Ovary (tissue), 3 donors: ENCODE data around the gene PDZRN3.
"Not testable (repeated sequence)": the region's sequence is repeated elsewhere in the genome, so short reads cannot be mapped to it uniquely, and the experiment has no call there.

ENCODE experiments used
- CTCF ChIP-seq, 3 donors: fragments of 450-650 bp in 2 of 3; fragments of 200-600 bp in 1 of 3; IDR thresholded peaks; one replicate each; pipeline versions ENCODE4 v1.5.1 to v1.8.0; 2016 to 2022; ENCODE audit warnings: antibody characterized with exemption in 3 of 3, mild to moderate bottlenecking in 1 of 3
- EP300 ChIP-seq: sonication (generic); formaldehyde crosslinking; IDR thresholded peaks from one replicate; pipeline ENCODE4 v1.6.1; 2017; ENCODE audit warnings: antibody characterized with exemption
- POLR2A ChIP-seq: fragments of 450-650 bp; IDR thresholded peaks from one replicate; pipeline ENCODE4 v1.6.1; 2017; ENCODE audit warnings: antibody characterized with exemption, mild to moderate bottlenecking, moderate library complexity
- donor health status: DM: no; HTN: no; CAD: no.

DNA sequence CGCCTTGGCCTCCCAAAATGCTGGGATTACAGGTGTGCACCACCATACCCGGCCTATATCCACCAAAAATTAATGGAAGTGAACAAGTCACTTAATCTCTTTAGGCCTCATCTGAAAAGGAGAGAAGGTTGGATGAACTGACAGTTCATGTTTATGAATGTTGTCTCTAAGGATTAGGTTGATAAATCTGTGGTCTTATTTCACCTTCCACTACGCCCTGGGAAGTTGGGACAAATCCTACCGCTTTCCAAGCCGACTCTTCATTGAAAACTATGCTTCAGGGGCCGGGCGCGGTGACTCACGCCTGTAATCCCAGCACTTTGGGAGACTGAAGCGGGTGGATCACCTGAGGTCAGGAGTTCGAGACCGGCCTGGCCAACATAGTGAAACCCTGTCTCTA, 59.4 kb downstream of the PDZRN3 start:
- TF ChIP-seq CTCF (IDR thresholded peaks at IDR 0.05); POLR2A; EP300: not testable (repeated sequence)
